GM13977 (cell line): Measurements from ENCODE around the gene ANKMY2.

Source experiments
- DNase-seq: peaks from one replicate; pipeline ENCODE4 v3.0.0; 2012; ENCODE audit warnings: low spot score
- CTCF ChIP-seq: IDR thresholded peaks from 2 replicates; pipeline ENCODE4 v1.5.1; 2012; ENCODE audit warnings: mild to moderate bottlenecking, control low read depth; ENCODE audit not compliant: insufficient read depth; ENCODE audit errors: extremely low read depth, missing control alignments
- in situ Hi-C: fragments of 300-500 bp; cut with MboI; formaldehyde crosslinking; loops from one replicate; pipeline ENCODE4 v1.12.0; 2022; ENCODE audit warnings: low sequenced_read_pairs, low pct_unique_long_range_greater_than_20kb, mixed read lengths, inconsistent platforms; ENCODE audit not compliant: unreplicated experiment

ANKMY2 gene

GRCh38 chr7:16657656-16658279 lies 12.2 kb upstream of the ANKMY2 start:
- no peak for DNase-seq
- in situ Hi-C loops, result no loop called here
- TF ChIP-seq CTCF, result no peak

- no peak for DNase-seq
- in situ Hi-C loops, result no loop called here
- TF ChIP-seq CTCF, result no peak
Observed at GRCh38 chr7:16656141-16656540, 10.6 kb upstream of the ANKMY2 start.

- no peak for DNase-seq
- no peak for TF ChIP-seq CTCF
- in situ Hi-C loops, result no loop called here
Observed at GRCh38 chr7:16655394-16655793, 9.8 kb upstream of the ANKMY2 start.

GRCh38 chr7:16652888-16653287 lies 7.3 kb upstream of the ANKMY2 start:
- in situ Hi-C loops, result no loop called here
- TF ChIP-seq CTCF, result no peak
- no peak for DNase-seq

GRCh38 chr7:16652240-16652583 lies 6.7 kb upstream of the ANKMY2 start:
- no peak for DNase-seq
- no peak for TF ChIP-seq CTCF
- in situ Hi-C loops, result no loop called here

GRCh38 chr7:16651396-16652239 lies 6.1 kb upstream of the ANKMY2 start:
- DNase-seq, result no peak
- in situ Hi-C loops, result no loop called here
- TF ChIP-seq CTCF, result no peak
